Tracheal epithelial cell (primary cell): ENCODE data around the gene PIP4K2B. TPM values are rescaled to one million over a fixed set of nuclear protein-coding genes. Genes with fewer than 3 reads are reported as not detected.

Experiments
- total RNA-seq: library from RNA; depleted of rRNA; stranded (reverse); fragments of >200 nt; gene quantifications from 2 replicates; pipeline ENCODE4 v1.2.1, GENCODE V29; 2014

Gene PIP4K2B
- 32.0 and 38.8 TPM in 2 replicates for total RNA-seq

DNA sequence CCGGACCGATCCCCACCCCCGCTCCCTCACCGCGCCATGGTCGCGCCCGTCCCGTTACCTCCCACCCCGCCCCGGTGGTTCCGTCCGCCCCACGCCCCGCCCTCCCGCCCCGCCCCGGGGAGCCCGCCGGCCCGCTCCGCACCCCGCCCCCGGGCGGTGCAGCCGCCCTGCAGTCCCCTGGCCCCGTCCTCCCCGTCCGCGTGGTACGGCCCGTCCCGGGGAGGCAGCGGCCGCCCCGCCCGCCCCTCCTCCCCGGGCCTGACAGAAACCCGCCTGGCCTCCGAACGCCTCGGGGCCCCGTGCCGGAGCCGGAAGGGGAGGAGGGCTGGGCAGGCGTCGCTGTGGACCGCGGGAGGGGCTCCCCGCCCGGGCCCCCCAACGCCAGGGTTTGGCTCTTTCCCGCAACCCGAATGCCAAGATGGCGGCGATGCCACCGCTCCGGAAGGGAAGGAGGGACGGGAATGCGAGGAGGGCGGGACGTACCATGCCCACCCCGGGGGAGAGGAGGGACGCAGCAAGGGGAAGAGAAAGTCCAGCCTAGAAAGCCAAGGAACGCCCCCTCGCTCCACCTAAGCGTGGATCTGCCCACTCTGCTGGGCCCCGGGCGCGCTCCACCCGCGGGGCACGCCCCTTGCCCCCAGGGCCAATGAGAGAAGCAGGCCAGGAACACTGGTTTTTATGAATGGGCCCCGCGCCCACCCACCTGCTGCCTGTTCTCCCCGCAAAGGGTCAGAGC is at the start of gene PIP4K2B:
Gene PIP4K2B (minus strand): TSS at position 56 of the 736 bp plus-strand sequence. CDS start 132 bp downstream, outside the sequence.

DNA sequence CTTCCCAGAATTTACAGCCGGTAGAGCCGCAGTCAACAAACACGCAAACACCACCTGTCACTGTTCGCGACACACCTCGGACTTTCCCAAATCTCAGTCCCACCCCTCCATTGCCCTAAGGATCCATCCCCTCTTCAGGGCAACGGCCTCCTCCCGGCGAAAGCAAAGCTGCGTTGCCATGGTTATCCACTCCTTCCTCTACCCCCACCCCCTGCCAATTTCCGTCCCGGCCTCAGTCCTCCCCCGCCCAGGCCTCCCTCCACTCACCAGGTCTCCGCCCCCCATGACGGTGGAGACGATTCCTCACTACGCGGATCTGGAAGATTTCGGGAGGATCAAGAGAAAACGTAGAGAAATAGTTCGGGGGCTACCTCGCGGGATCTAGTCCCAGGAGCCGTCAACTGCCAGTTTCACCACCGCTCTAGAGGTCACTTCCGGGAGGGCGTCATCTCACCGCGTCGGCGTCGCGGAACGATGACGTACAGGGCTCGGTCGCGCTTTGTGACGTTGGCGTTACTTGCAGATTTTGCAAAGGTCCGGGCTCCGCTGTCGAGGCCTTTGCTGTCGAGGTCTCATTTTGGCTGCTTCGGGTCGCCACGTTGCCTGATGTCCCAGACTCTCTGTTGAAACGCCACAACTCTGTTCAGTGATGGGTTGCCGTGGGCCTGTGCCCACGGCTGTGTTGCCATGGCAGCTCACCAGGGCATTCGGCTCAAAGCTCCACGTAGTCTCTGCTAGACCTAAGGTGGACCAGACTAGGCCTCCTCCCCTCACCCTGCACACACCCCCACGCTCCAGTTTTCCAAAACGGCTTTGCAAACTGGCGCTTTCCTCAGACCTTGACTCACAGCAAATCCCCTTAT is 25.8 kb upstream of the PIP4K2B start, which contains the start of gene CWC25:
Gene CWC25 (minus strand): TSS at position 423 of the 863 bp plus-strand sequence. CDS start 138 bp downstream, at position 285.

DNA sequence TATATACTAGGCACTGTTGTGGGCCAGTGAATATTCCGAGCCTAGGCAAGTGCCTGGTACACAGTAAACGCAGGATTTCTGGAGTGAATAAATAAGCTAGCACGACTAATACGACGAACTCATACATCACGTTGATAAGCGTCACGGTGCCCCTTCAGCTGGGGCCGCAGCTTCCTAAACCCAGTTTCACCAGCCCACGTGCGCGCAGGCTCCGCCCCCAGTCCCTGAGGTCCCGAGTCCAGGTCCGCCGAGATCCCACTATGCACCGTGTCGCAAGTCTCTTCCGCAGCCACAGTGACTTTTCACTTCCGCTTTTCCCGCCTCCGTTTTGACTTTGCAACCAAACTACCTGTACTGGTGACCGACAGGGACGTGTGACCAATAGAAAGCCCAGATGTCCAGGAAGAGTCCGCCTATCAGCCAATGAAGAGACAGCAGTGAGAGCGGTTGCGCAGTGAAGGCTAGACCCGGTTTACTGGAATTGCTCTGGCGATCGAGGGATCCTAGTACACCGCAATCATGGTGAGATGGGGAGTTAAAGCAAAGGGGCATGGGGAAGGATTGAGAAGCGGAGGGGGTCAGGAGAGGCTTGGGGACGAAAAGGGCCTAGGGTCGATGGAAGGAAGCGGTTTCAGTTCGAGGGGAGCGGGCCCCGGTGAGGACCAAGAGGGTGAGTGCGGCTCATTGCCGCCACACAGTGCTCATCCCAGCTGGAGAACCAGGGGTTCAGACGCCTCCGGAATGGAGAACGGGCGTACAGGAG is 46.9 kb downstream of the PIP4K2B start, which contains the start of gene PSMB3:
Gene PSMB3 (plus strand): TSS at position 434 of the 763 bp plus-strand sequence. CDS start 86 bp downstream, at position 520.

DNA sequence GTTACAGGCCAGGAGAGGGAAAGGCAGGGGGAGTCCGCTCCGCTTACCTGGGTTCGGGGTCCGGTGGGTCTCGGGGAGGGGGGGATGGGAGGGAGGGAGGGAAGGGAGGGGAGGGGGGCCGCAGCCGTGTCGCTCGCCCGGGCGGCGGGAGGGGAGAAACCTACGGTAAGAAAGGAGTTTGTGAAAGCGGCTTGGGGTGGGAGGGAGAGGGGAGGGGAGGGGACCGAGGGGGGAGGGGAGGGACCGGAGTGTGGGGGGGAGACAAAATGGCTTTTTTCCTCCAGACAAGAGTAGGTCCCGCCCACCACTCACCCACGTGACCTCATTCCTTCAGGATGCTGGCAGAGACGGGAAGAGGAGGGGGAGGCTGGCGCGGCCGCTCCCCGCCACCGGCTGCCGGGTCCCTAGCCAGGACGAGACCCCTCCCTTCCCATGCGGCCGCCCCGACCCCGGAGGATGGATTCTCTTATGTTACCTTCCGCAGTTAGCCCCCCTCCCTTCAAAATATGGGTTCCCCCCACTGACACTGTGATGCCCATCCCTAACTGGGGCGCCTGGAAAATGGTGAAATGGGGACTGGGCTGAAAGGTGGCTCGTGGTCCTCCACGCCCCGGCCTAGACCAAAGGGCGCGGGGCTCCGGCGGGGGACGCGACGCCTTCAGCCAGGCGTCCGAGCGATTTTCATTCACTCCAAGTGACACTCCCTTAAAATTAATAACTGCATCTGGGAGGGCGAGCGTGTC is 51.0 kb downstream of the PIP4K2B start, which contains the start of gene PCGF2:
Gene PCGF2 (minus strand): TSS at position 188 of the 743 bp plus-strand sequence. CDS start 7,934 bp downstream, outside the sequence.

DNA sequence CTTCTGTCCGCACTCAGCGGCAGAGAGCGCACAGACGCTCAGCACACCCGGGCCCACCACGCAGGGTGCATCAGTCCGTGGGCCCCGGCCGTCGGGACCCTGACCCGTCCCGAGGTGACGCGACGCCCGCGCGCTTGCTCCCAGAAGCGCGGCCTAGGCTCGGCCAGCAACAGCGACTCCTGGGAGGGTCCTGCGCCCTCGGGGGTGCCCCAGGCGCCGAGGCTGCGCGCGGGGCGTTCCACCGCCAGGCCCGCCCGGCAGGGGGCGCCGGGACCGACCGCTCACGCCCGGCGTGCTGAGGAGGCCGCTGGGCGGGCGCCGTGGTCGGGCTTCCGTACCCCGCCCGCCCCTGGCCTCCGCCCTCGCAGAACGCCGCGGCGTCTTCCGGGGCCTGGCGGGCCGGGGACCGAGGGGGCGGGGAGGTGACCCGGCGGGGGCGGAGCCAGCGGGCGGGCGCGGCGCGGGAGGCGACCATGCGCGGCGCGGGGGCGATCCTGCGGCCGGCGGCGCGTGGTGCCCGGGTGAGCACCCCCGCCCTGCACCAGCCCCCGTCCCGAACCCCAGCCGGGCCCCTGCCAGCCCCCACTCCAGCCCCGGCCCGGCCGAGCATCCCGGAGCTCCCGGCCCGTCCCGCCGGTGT is 69.3 kb downstream of the PIP4K2B start, which contains the start of gene CISD3:
Gene CISD3 (plus strand): TSS at position 456 of the 640 bp plus-strand sequence. CDS start 18 bp downstream, at position 474.

Other genes starting within 250 kb of the PIP4K2B start
- gene SRCIN1, start 193.6 kb downstream of the PIP4K2B start, total RNA-seq = 0.24 and 1.7 TPM in 2 replicates
- gene EPOP, start 124.6 kb downstream of the PIP4K2B start, total RNA-seq = 3.8 and 6.0 TPM in 2 replicates
- 13.6 and 15.9 TPM in 2 replicates for gene MLLT6, start 94.3 kb downstream of the PIP4K2B start, total RNA-seq
- gene CISD3, start 69.2 kb downstream of the PIP4K2B start, total RNA-seq = 2.8 and 4.8 TPM in 2 replicates
- 1.4 and 4.0 TPM in 2 replicates for gene PCGF2, start 51.2 kb downstream of the PIP4K2B start, total RNA-seq
- gene PSMB3, start 46.8 kb downstream of the PIP4K2B start, total RNA-seq = 181 and 296 TPM in 2 replicates
- gene CWC25, start 25.8 kb upstream of the PIP4K2B start, total RNA-seq = 7.5 TPM in 2 replicates
- 1,911 and 1,953 TPM in 2 replicates for gene RPL23, start 54.2 kb upstream of the PIP4K2B start, total RNA-seq
- 47.1 and 89.9 TPM in 2 replicates for gene LASP1, start 70.5 kb upstream of the PIP4K2B start, total RNA-seq
- under 0.01 TPM in 1 of 2 replicates, not detected in the other for gene FBXO47, start 167.8 kb upstream of the PIP4K2B start, total RNA-seq